ENCODE measurements around the gene MBD4.
"Not testable (repeated sequence)": the region's sequence is repeated elsewhere in the genome, so short reads cannot be mapped to it uniquely, and the experiment has no call there.

MBD4 gene

GRCh38 chr3:129388791-129389571 is 50.8 kb downstream of the MBD4 start:
- H3K27ac ChIP-seq (ENCODE audit: insufficient read depth in 1 of 2, low read depth in 1 of 2, low read length in 2 of 2, poor library complexity in 1 of 2, severe bottlenecking in 2 of 2); H3K27me3 ChIP-seq (replicated peaks in 2 of 5; ENCODE audit: control insufficient read depth in 4 of 5, insufficient read depth in 5 of 5, low read length in 4 of 5); H3K9me3 ChIP-seq (ENCODE audit: control extremely low read depth in 1 of 5, control insufficient read depth in 4 of 5, insufficient read depth in 2 of 5, low read depth in 1 of 5, low read length in 4 of 5); H3K4me3 ChIP-seq (ENCODE audit: control insufficient read depth in 1 of 7, extremely low read depth in 1 of 7, insufficient read depth in 4 of 7, low read depth in 2 of 7, low read length in 6 of 7); H3K4me1 ChIP-seq (ENCODE audit: control extremely low read depth in 1 of 4, control insufficient read depth in 4 of 4, insufficient read depth in 4 of 4, low read length in 3 of 4); POLR2A ChIA-PET; CTCF ChIA-PET; DNase-seq: not testable (repeated sequence)
- peaks cover 7 to 61% (median 35%) of the 10 kb centered on the region in 4 experiments for H3K36me3 ChIP-seq (ENCODE audit: control insufficient read depth in 4 of 4, insufficient read depth in 4 of 4, low read length in 3 of 4)
- 100% methylated on average over 2 of the region's 8 CpGs for WGBS (ENCODE audit: insufficient coverage)

- peaks cover 5 to 52% (median 31%) of the 10 kb centered on the region in 4 experiments for H3K36me3 ChIP-seq (ENCODE audit: control insufficient read depth in 4 of 4, insufficient read depth in 4 of 4, low read length in 3 of 4)
- H3K9me3 ChIP-seq (ENCODE audit: control extremely low read depth in 1 of 5, control insufficient read depth in 4 of 5, insufficient read depth in 2 of 5, low read depth in 1 of 5, low read length in 4 of 5): no peaks in the 10 kb centered on the region
- CTCF ChIA-PET: interaction anchor here (1.5 to 2.9 kb wide), 3 partner anchors 8 to 18 kb away, joined by 3 to 8 read pairs (median 7); no protein-coding TSS in a partner anchor
- DNase-seq: no peak
- H3K27me3 ChIP-seq (replicated peaks in 2 of 5; ENCODE audit: control insufficient read depth in 4 of 5, insufficient read depth in 5 of 5, low read length in 4 of 5): no peaks in the 10 kb centered on the region
- no peak overlapping the region for H3K4me3 ChIP-seq (ENCODE audit: control insufficient read depth in 1 of 7, extremely low read depth in 1 of 7, insufficient read depth in 4 of 7, low read depth in 2 of 7, low read length in 6 of 7)
- no peaks in the 10 kb centered on the region for H3K4me1 ChIP-seq (ENCODE audit: control extremely low read depth in 1 of 4, control insufficient read depth in 4 of 4, insufficient read depth in 4 of 4, low read length in 3 of 4)
- 99% methylated on average over 5 of the region's 5 CpGs for WGBS (ENCODE audit: insufficient coverage)
- no peak overlapping the region for H3K27ac ChIP-seq (ENCODE audit: insufficient read depth in 1 of 2, low read depth in 1 of 2, low read length in 2 of 2, poor library complexity in 1 of 2, severe bottlenecking in 2 of 2)
- POLR2A ChIA-PET: no interaction called here
These were observed 52.3 kb downstream of the MBD4 start for GRCh38 chr3:129387487-129387886.

GRCh38 chr3:129386984-129387383 is 52.8 kb downstream of the MBD4 start:
- no peaks in the 10 kb centered on the region for H3K27me3 ChIP-seq (replicated peaks in 2 of 5; ENCODE audit: control insufficient read depth in 4 of 5, insufficient read depth in 5 of 5, low read length in 4 of 5)
- H3K36me3 ChIP-seq (ENCODE audit: control insufficient read depth in 4 of 4, insufficient read depth in 4 of 4, low read length in 3 of 4): peaks cover 5 to 48% (median 31%) of the 10 kb centered on the region in 4 experiments
- ChIA-PET CTCF (interaction anchor here (0.7 to 2.9 kb wide), 4 partner anchors 8 to 18 kb away, joined by 3 to 8 read pairs (median 5); no protein-coding TSS in a partner anchor), POLR2A (no interaction called here)
- 97% methylated on average over 10 of the region's 10 CpGs for WGBS (ENCODE audit: insufficient coverage)
- no peaks in the 10 kb centered on the region for H3K4me1 ChIP-seq (ENCODE audit: control extremely low read depth in 1 of 4, control insufficient read depth in 4 of 4, insufficient read depth in 4 of 4, low read length in 3 of 4)
- H3K9me3 ChIP-seq (ENCODE audit: control extremely low read depth in 1 of 5, control insufficient read depth in 4 of 5, insufficient read depth in 2 of 5, low read depth in 1 of 5, low read length in 4 of 5): no peaks in the 10 kb centered on the region
- no peak overlapping the region for H3K27ac ChIP-seq (ENCODE audit: insufficient read depth in 1 of 2, low read depth in 1 of 2, low read length in 2 of 2, poor library complexity in 1 of 2, severe bottlenecking in 2 of 2)
- DNase-seq: no peak
- no peak overlapping the region for H3K4me3 ChIP-seq (ENCODE audit: control insufficient read depth in 1 of 7, extremely low read depth in 1 of 7, insufficient read depth in 4 of 7, low read depth in 2 of 7, low read length in 6 of 7)

DNA sequence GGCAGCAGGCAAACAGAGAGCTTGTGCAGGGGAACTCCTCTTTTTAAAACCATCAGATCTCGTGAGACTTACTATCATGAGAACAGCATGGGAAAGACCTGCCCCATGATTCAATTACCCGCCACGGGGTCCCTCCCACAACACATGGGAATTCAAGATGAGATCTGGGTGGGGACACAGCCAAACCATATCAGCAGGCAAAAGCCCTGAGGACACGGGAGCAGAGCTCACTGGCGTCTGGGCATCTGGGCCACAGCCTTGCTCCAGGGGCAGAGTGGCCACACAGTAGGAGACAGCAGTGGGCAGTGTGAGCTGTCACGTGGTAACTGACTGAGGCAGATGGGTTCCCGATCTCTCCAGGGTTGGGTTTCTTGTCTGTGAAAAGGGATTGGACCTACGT is 54.2 kb downstream of the MBD4 start:
- POLR2A ChIA-PET: interaction anchor here (0.5 kb wide), 1 partner anchor 41 kb away, joined by 3 read pairs; no protein-coding TSS in a partner anchor
- peaks cover 2 to 33% (median 24%) of the 10 kb centered on the region in 4 experiments for H3K36me3 ChIP-seq (ENCODE audit: control insufficient read depth in 4 of 4, insufficient read depth in 4 of 4, low read length in 3 of 4)
- WGBS (ENCODE audit: insufficient coverage): 94% methylated on average over 5 of the region's 8 CpGs
- not testable (repeated sequence) for H3K9me3 ChIP-seq (ENCODE audit: control extremely low read depth in 1 of 5, control insufficient read depth in 4 of 5, insufficient read depth in 2 of 5, low read depth in 1 of 5, low read length in 4 of 5); DNase-seq; H3K27ac ChIP-seq (ENCODE audit: insufficient read depth in 1 of 2, low read depth in 1 of 2, low read length in 2 of 2, poor library complexity in 1 of 2, severe bottlenecking in 2 of 2); H3K27me3 ChIP-seq (replicated peaks in 2 of 5; ENCODE audit: control insufficient read depth in 4 of 5, insufficient read depth in 5 of 5, low read length in 4 of 5); H3K4me3 ChIP-seq (ENCODE audit: control insufficient read depth in 1 of 7, extremely low read depth in 1 of 7, insufficient read depth in 4 of 7, low read depth in 2 of 7, low read length in 6 of 7); H3K4me1 ChIP-seq (ENCODE audit: control extremely low read depth in 1 of 4, control insufficient read depth in 4 of 4, insufficient read depth in 4 of 4, low read length in 3 of 4)
- CTCF ChIA-PET: interaction anchor here (0.7 to 2.9 kb wide), 3 partner anchors 10 to 16 kb away, joined by 3 to 8 read pairs (median 4); no protein-coding TSS in a partner anchor

GRCh38 chr3:129384594-129385323 is 55.0 kb downstream of the MBD4 start:
- Histone ChIP-seq H3K4me1 (ENCODE audit: control extremely low read depth in 1 of 4, control insufficient read depth in 4 of 4, insufficient read depth in 4 of 4, low read length in 3 of 4) (no peaks in the 10 kb centered on the region), H3K27ac (ENCODE audit: insufficient read depth in 1 of 2, low read depth in 1 of 2, low read length in 2 of 2, poor library complexity in 1 of 2, severe bottlenecking in 2 of 2) (no peak overlapping the region), H3K36me3 (ENCODE audit: control insufficient read depth in 4 of 4, insufficient read depth in 4 of 4, low read length in 3 of 4) (peaks cover 2 to 31% (median 21%) of the 10 kb centered on the region in 4 experiments), H3K4me3 (ENCODE audit: control insufficient read depth in 1 of 7, extremely low read depth in 1 of 7, insufficient read depth in 4 of 7, low read depth in 2 of 7, low read length in 6 of 7) (no peak overlapping the region), H3K27me3 (replicated peaks in 2 of 5; ENCODE audit: control insufficient read depth in 4 of 5, insufficient read depth in 5 of 5, low read length in 4 of 5) (no peaks in the 10 kb centered on the region), H3K9me3 (ENCODE audit: control extremely low read depth in 1 of 5, control insufficient read depth in 4 of 5, insufficient read depth in 2 of 5, low read depth in 1 of 5, low read length in 4 of 5) (peaks cover 0 to 6% (median 0%) of the 10 kb centered on the region in 5 experiments)
- ChIA-PET CTCF (interaction anchor here (0.7 to 2.9 kb wide), 6 partner anchors 10 to 90 kb away, joined by 3 to 8 read pairs (median 4); no protein-coding TSS in a partner anchor), POLR2A (no interaction called here)
- 86% methylated on average over 14 of the region's 18 CpGs for WGBS (ENCODE audit: insufficient coverage)
- no peak for DNase-seq

GRCh38 chr3:129384103-129384502 is 55.6 kb downstream of the MBD4 start:
- H3K36me3 ChIP-seq (ENCODE audit: control insufficient read depth in 4 of 4, insufficient read depth in 4 of 4, low read length in 3 of 4): peaks cover 2 to 25% (median 15%) of the 10 kb centered on the region in 4 experiments
- H3K4me3 ChIP-seq (ENCODE audit: control insufficient read depth in 1 of 7, extremely low read depth in 1 of 7, insufficient read depth in 4 of 7, low read depth in 2 of 7, low read length in 6 of 7); H3K27me3 ChIP-seq (replicated peaks in 2 of 5; ENCODE audit: control insufficient read depth in 4 of 5, insufficient read depth in 5 of 5, low read length in 4 of 5); H3K27ac ChIP-seq (ENCODE audit: insufficient read depth in 1 of 2, low read depth in 1 of 2, low read length in 2 of 2, poor library complexity in 1 of 2, severe bottlenecking in 2 of 2); DNase-seq; H3K4me1 ChIP-seq (ENCODE audit: control extremely low read depth in 1 of 4, control insufficient read depth in 4 of 4, insufficient read depth in 4 of 4, low read length in 3 of 4); H3K9me3 ChIP-seq (ENCODE audit: control extremely low read depth in 1 of 5, control insufficient read depth in 4 of 5, insufficient read depth in 2 of 5, low read depth in 1 of 5, low read length in 4 of 5): not testable (repeated sequence)
- WGBS (ENCODE audit: insufficient coverage): 76% methylated on average over 3 of the region's 5 CpGs
- CTCF ChIA-PET: interaction anchor here (0.7 to 2.1 kb wide), 11 partner anchors 10 to 265 kb away, joined by 3 to 11 read pairs (median 4); no protein-coding TSS in a partner anchor
- POLR2A ChIA-PET: interaction anchor here (0.5 kb wide), 1 partner anchor 39 kb away, joined by 4 read pairs; no protein-coding TSS in a partner anchor
